ENCODE data around the gene TMCC1. TPM values are rescaled to one million over a fixed set of nuclear protein-coding genes. Genes with fewer than 3 reads are reported as not detected.
A peak's percentile ranks its signal among the peaks of the same experiment; 100 is the strongest.

TMCC1 gene
- total RNA-seq, 1 donor from 2014 or later = 52.5 TPM

DNA sequence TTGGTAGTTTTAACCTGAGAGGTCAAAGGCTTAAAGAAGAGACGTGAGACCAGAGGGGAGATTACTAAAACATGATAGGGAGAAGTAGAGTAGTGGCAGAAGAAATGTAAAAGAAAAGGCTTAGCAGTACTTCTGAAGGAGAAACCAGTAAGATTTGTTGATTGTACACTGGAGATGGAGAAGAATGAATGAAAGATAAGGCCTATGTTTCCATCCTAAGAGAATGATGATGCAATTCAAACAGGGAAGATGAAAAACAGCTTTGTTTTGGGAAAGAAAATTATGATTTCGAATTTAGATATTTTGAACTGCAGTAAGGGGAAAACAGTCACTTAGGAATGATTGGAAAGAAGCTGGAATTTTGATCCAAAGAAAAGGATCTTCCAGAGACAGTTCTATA lies 189.6 kb downstream of the TMCC1 start:
- Mint-ChIP-seq H3K4me3 (ENCODE audit: low read depth) (no peak overlapping the region), H3K9me3 (ENCODE audit: low read depth) (no peaks in the 10 kb centered on the region), H3K4me1 (ENCODE audit: low read depth) (no peaks in the 10 kb centered on the region), H3K27me3 (no peaks in the 10 kb centered on the region), H3K36me3 (ENCODE audit: insufficient read depth) (peaks cover 5% of the 10 kb centered on the region), H3K27ac (peak overlapping the region; percentile 38)
- TF ChIP-seq, protein P1, sequence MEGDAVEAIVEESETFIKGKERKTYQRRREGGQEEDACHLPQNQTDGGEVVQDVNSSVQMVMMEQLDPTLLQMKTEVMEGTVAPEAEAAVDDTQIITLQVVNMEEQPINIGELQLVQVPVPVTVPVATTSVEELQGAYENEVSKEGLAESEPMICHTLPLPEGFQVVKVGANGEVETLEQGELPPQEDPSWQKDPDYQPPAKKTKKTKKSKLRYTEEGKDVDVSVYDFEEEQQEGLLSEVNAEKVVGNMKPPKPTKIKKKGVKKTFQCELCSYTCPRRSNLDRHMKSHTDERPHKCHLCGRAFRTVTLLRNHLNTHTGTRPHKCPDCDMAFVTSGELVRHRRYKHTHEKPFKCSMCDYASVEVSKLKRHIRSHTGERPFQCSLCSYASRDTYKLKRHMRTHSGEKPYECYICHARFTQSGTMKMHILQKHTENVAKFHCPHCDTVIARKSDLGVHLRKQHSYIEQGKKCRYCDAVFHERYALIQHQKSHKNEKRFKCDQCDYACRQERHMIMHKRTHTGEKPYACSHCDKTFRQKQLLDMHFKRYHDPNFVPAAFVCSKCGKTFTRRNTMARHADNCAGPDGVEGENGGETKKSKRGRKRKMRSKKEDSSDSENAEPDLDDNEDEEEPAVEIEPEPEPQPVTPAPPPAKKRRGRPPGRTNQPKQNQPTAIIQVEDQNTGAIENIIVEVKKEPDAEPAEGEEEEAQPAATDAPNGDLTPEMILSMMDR (IDR thresholded peaks at IDR 0.05; ENCODE audit: unreplicated experiment) = no peak
- no peak for DNase-seq (ENCODE audit: low spot score, unreplicated experiment)

DNA sequence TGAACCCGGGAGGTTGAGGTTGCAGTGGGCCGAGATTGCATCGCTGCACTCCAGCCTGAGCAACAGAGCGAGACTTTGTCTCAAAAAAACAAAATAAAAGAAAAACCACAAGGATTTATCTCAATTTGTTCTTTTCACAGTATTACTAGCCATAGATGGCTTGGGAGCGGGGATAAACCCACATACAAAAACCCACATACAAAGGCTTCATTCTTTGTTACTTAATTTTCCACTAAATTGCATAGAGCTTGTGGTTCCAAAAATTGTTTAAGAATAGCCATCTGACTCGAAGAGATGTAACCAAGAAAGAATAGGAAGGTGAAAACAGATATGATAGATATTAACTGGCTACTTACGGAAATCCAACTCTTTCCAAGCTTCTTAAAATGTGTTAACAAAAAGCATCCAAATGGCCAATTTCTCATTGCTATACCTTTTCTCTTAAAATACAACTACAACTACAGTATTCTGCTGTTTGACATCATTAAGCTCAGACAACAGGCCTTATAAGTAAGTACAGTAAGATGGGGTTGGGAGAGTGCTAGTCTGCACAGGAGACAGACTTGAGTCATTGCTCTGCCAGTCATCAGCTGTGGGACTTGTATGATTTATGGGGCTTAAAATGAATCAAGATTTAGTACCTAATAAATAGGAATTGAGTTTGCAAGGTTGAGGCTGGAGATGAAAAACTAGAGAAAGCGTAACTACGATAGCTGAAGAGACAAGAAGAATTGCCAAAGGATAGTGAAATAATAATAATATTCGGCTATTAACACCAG lies 190.4 kb downstream of the TMCC1 start:
- no peaks in the 10 kb centered on the region for H3K27me3 Mint-ChIP-seq
- TF ChIP-seq, protein P1 (IDR thresholded peaks at IDR 0.05; ENCODE audit: unreplicated experiment) = no peak
- peaks cover 1% of the 10 kb centered on the region for H3K9me3 Mint-ChIP-seq (ENCODE audit: low read depth)
- H3K4me1 Mint-ChIP-seq (ENCODE audit: low read depth) = no peaks in the 10 kb centered on the region
- H3K4me3 Mint-ChIP-seq (ENCODE audit: low read depth) = no peak overlapping the region
- H3K27ac Mint-ChIP-seq = no peak overlapping the region
- DNase-seq (ENCODE audit: low spot score, unreplicated experiment) = no peak
- H3K36me3 Mint-ChIP-seq (ENCODE audit: insufficient read depth) = peaks cover 5% of the 10 kb centered on the region

DNA sequence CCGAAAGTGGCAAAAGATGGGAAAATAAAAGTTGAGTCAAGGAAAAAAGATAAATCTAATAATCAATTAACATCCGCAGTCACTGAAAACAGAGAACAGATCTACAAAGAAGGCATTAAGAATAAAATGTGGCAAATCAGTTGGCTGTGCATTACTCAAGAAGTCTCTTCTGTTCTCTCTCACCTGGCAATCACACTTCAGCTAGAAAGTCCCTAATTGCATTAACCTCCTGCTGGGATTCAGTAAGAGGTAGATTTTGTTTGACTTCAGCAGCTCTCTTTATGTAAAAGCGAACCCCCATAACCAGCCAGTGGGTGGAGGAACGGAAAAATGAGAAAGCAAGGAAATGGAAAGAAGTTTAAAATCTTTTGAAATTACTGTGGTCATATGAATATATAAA lies 192.3 kb downstream of the TMCC1 start:
- Mint-ChIP-seq H3K9me3 (ENCODE audit: low read depth) (peaks cover 16% of the 10 kb centered on the region), H3K27ac (no peak overlapping the region), H3K4me3 (ENCODE audit: low read depth) (no peak overlapping the region), H3K27me3 (no peaks in the 10 kb centered on the region), H3K4me1 (ENCODE audit: low read depth) (no peaks in the 10 kb centered on the region), H3K36me3 (ENCODE audit: insufficient read depth) (peaks cover 24% of the 10 kb centered on the region)
- TF ChIP-seq, protein P1 (IDR thresholded peaks at IDR 0.05; ENCODE audit: unreplicated experiment) = no peak
- no peak for DNase-seq (ENCODE audit: low spot score, unreplicated experiment)

DNA sequence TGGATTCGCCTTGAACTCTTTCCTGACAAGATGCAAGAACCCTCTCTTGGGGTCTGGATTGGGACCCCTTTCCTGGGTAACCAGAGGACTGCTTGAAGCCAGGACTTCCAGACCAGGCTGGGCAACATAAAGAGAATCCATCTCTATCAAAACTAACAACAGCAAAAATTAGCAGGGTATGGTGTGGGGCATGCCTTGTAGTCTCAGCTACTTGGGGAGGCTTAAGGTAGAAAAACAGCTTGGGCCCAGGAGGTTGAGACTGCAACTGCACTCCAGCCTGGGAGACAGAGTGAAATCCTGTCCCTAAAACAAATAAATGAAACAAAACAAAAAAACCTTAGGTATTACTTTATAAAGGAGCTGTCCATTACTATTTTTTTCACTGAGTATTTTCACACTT lies 193.9 kb downstream of the TMCC1 start:
- no peaks in the 10 kb centered on the region for H3K27me3 Mint-ChIP-seq
- TF ChIP-seq, protein P1 (IDR thresholded peaks at IDR 0.05; ENCODE audit: unreplicated experiment) = no peak
- H3K4me3 Mint-ChIP-seq (ENCODE audit: low read depth) = no peak overlapping the region
- no peak for DNase-seq (ENCODE audit: low spot score, unreplicated experiment)
- H3K9me3 Mint-ChIP-seq (ENCODE audit: low read depth) = peaks cover 25% of the 10 kb centered on the region
- H3K27ac Mint-ChIP-seq = no peak overlapping the region
- peaks cover 24% of the 10 kb centered on the region for H3K36me3 Mint-ChIP-seq (ENCODE audit: insufficient read depth)
- H3K4me1 Mint-ChIP-seq (ENCODE audit: low read depth) = no peaks in the 10 kb centered on the region

DNA sequence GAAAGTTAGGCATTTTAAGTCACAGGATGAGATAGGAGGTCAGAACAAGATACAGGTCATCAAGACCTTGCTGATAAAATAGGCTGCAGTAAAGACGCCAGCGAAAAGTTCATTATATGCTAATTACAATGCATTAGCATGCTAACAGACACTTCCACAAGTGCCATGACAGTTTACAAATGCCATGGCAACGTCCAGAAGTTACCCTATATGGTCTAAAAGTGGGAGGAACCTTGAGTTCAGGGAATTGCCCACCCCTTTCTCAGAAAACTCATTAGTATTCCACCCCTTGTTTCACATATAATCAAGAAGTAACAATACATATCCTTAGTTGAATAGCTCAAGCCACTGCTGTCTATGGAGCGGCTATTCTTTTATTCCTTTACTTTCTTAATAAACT lies 194.3 kb downstream of the TMCC1 start:
- H3K36me3 Mint-ChIP-seq (ENCODE audit: insufficient read depth) = peaks cover 24% of the 10 kb centered on the region
- no peak overlapping the region for H3K4me3 Mint-ChIP-seq (ENCODE audit: low read depth)
- H3K27me3 Mint-ChIP-seq = no peaks in the 10 kb centered on the region

More for the DNA sequence above, 194.3 kb downstream of the TMCC1 start:
- no peak for DNase-seq (ENCODE audit: low spot score, unreplicated experiment)
- H3K27ac Mint-ChIP-seq = no peak overlapping the region
- H3K4me1 Mint-ChIP-seq (ENCODE audit: low read depth) = peaks cover 1% of the 10 kb centered on the region
- TF ChIP-seq, protein P1 (IDR thresholded peaks at IDR 0.05; ENCODE audit: unreplicated experiment) = no peak
- H3K9me3 Mint-ChIP-seq (ENCODE audit: low read depth) = peaks cover 25% of the 10 kb centered on the region

All from progenitor cell of endocrine pancreas (in vitro differentiated cells).